SK-N-MC (cell line): ENCODE measurements around the gene ARHGAP31.
A peak's percentile ranks its signal among the peaks of the same experiment; 100 is the strongest.
"Not testable (repeated sequence)": the region's sequence is repeated elsewhere in the genome, so short reads cannot be mapped to it uniquely, and the experiment has no call there.

Experiments
- DNase-seq: peaks from one replicate; pipeline ENCODE4 v3.0.0-alpha.2; 2011; ENCODE audit warnings: low read depth, low spot score
- H3K27ac ChIP-seq: fragments of 200-600 bp; sonication (generic); 2 replicates; pipeline ENCODE4 v1.5.1; 2016; ENCODE audit warnings: mixed run types
- H3K36me3 ChIP-seq: fragments of 200-600 bp; sonication (generic); 2 replicates; pipeline ENCODE4 v1.6.1; 2017; ENCODE audit warnings: antibody characterized with exemption, low read length, mixed read lengths; ENCODE audit not compliant: insufficient read depth
- H3K4me3 ChIP-seq: fragments of 200-600 bp; sonication (generic); 2 replicates; pipeline ENCODE4 v1.5.1; 2016
- H3K9ac ChIP-seq: fragments of 200-600 bp; sonication (generic); 2 replicates; pipeline ENCODE4 v1.8.0; 2017; ENCODE audit warnings: mixed run types, mixed read lengths; ENCODE audit not compliant: insufficient read length
- H3K9me3 ChIP-seq: fragments of 200-600 bp; sonication (generic); 2 replicates; pipeline ENCODE4 v1.6.1; 2017; ENCODE audit warnings: low read depth, mild to moderate bottlenecking, antibody characterized with exemption, low read length, moderate library complexity, mixed read lengths
- EZH2 ChIP-seq: fragments of 200-600 bp; sonication (generic); IDR thresholded peaks from one replicate; pipeline ENCODE4 v1.6.1; 2017; ENCODE audit warnings: antibody characterized with exemption
- FOXP2 ChIP-seq: optimal IDR thresholded peaks from 2 replicates; pipeline ENCODE3; 2011; ENCODE audit warnings: mild to moderate bottlenecking, moderate library complexity; ENCODE audit not compliant: insufficient read depth; ENCODE audit errors: extremely low read length, control extremely low read depth
- POLR2AphosphoS5 ChIP-seq: IDR thresholded peaks from 2 replicates; pipeline ENCODE4 v1.6.1; 2012; ENCODE audit warnings: mild to moderate bottlenecking, low read depth, low read length, borderline replicate concordance

Gene ARHGAP31

GRCh38 chr3:119301662-119302061 lies 7.5 kb downstream of the ARHGAP31 start:
- Histone ChIP-seq H3K9ac (no peak overlapping the region), H3K36me3 (peaks cover 7% of the 10 kb centered on the region; the same call in 1 of the 2 replicates), H3K27ac (peak overlapping the region; percentile 55), H3K4me3 (no peak overlapping the region), H3K9me3 (no peaks in the 10 kb centered on the region)
- no peak for DNase-seq
- no peak for TF ChIP-seq EZH2
- TF ChIP-seq FOXP2: no peak
- no peak for TF ChIP-seq POLR2AphosphoS5

GRCh38 chr3:119302697-119303551 lies 8.7 kb downstream of the ARHGAP31 start:
- TF ChIP-seq POLR2AphosphoS5: no peak
- TF ChIP-seq FOXP2: no peak
- no peak for TF ChIP-seq EZH2
- DNase-seq: no peak
- Histone ChIP-seq H3K9me3 (no peaks in the 10 kb centered on the region), H3K27ac (peak overlapping the region; percentile 55; the same call in 1 of the 2 replicates), H3K36me3 (0 out of 2 replicates have a peak, but pooled peaks cover 2% of the 10 kb centered on the region), H3K9ac (no peak overlapping the region), H3K4me3 (no peak overlapping the region)

- H3K9ac ChIP-seq: no peak overlapping the region
- H3K4me3 ChIP-seq: no peak overlapping the region
- DNase-seq: no peak
- no peaks in the 10 kb centered on the region for H3K9me3 ChIP-seq
- H3K36me3 ChIP-seq: peaks cover 7% of the 10 kb centered on the region; the same call in 1 of the 2 replicates
- no peak overlapping the region for H3K27ac ChIP-seq
- TF ChIP-seq FOXP2 (no peak), EZH2 (no peak), POLR2AphosphoS5 (no peak)
Observed at GRCh38 chr3:119304201-119304713, 10.1 kb downstream of the ARHGAP31 start.

- Histone ChIP-seq H3K27ac (no peak overlapping the region), H3K9ac (no peak overlapping the region), H3K9me3 (no peaks in the 10 kb centered on the region), H3K36me3 (peaks cover 5% of the 10 kb centered on the region; the same call in 1 of the 2 replicates), H3K4me3 (no peak overlapping the region)
- TF ChIP-seq POLR2AphosphoS5 (no peak), EZH2 (no peak), FOXP2 (no peak)
- DNase-seq: no peak
Observed at GRCh38 chr3:119305286-119305685, 11.1 kb downstream of the ARHGAP31 start.

- H3K4me3 ChIP-seq, H3K9me3 ChIP-seq, DNase-seq, H3K27ac ChIP-seq, H3K9ac ChIP-seq, H3K36me3 ChIP-seq: not testable (repeated sequence)
Observed at GRCh38 chr3:119306378-119306777, 12.2 kb downstream of the ARHGAP31 start.

GRCh38 chr3:119308355-119308754 lies 14.2 kb downstream of the ARHGAP31 start:
- Histone ChIP-seq H3K9ac (no peak overlapping the region), H3K36me3 (peaks cover 5% of the 10 kb centered on the region; the same call in 1 of the 2 replicates), H3K27ac (no peak overlapping the region), H3K4me3 (no peak overlapping the region), H3K9me3 (no peaks in the 10 kb centered on the region)
- DNase-seq: no peak
- no peak for TF ChIP-seq POLR2AphosphoS5
- no peak for TF ChIP-seq FOXP2
- no peak for TF ChIP-seq EZH2

- Histone ChIP-seq H3K4me3 (no peak overlapping the region), H3K9me3 (no peaks in the 10 kb centered on the region), H3K27ac (no peak overlapping the region), H3K9ac (no peak overlapping the region), H3K36me3 (peaks cover 8% of the 10 kb centered on the region; the same call in 1 of the 2 replicates)
- DNase-seq: no peak
- TF ChIP-seq POLR2AphosphoS5: no peak
- no peak for TF ChIP-seq FOXP2
- TF ChIP-seq EZH2: no peak
Observed at GRCh38 chr3:119309591-119309990, 15.4 kb downstream of the ARHGAP31 start.

GRCh38 chr3:119310071-119310470 lies 15.9 kb downstream of the ARHGAP31 start:
- Histone ChIP-seq H3K4me3 (no peak overlapping the region), H3K36me3 (peaks cover 8% of the 10 kb centered on the region; the same call in 1 of the 2 replicates), H3K9me3 (no peaks in the 10 kb centered on the region), H3K27ac (no peak overlapping the region), H3K9ac (no peak overlapping the region)
- TF ChIP-seq FOXP2: no peak
- TF ChIP-seq POLR2AphosphoS5: no peak
- TF ChIP-seq EZH2: no peak
- no peak for DNase-seq
